Spleen (tissue), 7 donors: ENCODE measurements around the gene TRPM8.
"Not testable (repeated sequence)": the region's sequence is repeated elsewhere in the genome, so short reads cannot be mapped to it uniquely, and the experiment has no call there.

Source experiments
- CTCF ChIP-seq, 11 experiments: fragments of 200-600 bp in 7 of 11; fragments of 450-650 bp in 4 of 11; sonication (generic) in 4 of 11; IDR thresholded peaks in 8 of 11; conservative IDR thresholded peaks in 3 of 11; 1 replicate in 7 of 11; 2 replicates in 4 of 11; pipeline versions ENCODE4 v1.4.0 to v1.8.0; 2016 to 2021; ENCODE audit warnings: antibody characterized with exemption in 11 of 11, inconsistent platforms in 4 of 11, mild to moderate bottlenecking in 1 of 11
- POLR2A ChIP-seq, 3 donors: fragments of 450-650 bp; IDR thresholded peaks; one replicate each; pipeline ENCODE4 v1.5.1; 2017; ENCODE audit warnings: antibody characterized with exemption in 3 of 3, mild to moderate bottlenecking in 1 of 3
- POLR2AphosphoS5 ChIP-seq, 3 donors: sonication (generic); formaldehyde crosslinking; IDR thresholded peaks; one replicate each; pipeline ENCODE4 v1.5.1; 2017; ENCODE audit warnings: antibody characterized with exemption in 3 of 3
- donor health status: DM: no; HTN: no; CAD: no; lungs with moderate emphysema.
- donor health status: DM: no; HTN: no; CAD: no.
- donor health status: DM: no; HTN: no; CAD: no.

GRCh38 chr2:233972460-233972859 is 55.3 kb downstream of the TRPM8 start:
- TF ChIP-seq CTCF (IDR thresholded peaks at IDR 0.05 in 8 of 11, conservative IDR thresholded peaks at IDR 0.05 in 3 of 11); POLR2A (IDR thresholded peaks at IDR 0.05); POLR2AphosphoS5 (IDR thresholded peaks at IDR 0.05): not testable (repeated sequence)
